ENCODE results near the gene KRT79. TPM values are rescaled to one million over a fixed set of nuclear protein-coding genes. Genes with fewer than 3 reads are reported as not detected.

KRT79 gene
- total and polyA plus RNA-seq, 2 of the 8 experiments (the other 6 are each of a cell fraction or from before 2014, with no cell fraction given): not detected

DNA sequence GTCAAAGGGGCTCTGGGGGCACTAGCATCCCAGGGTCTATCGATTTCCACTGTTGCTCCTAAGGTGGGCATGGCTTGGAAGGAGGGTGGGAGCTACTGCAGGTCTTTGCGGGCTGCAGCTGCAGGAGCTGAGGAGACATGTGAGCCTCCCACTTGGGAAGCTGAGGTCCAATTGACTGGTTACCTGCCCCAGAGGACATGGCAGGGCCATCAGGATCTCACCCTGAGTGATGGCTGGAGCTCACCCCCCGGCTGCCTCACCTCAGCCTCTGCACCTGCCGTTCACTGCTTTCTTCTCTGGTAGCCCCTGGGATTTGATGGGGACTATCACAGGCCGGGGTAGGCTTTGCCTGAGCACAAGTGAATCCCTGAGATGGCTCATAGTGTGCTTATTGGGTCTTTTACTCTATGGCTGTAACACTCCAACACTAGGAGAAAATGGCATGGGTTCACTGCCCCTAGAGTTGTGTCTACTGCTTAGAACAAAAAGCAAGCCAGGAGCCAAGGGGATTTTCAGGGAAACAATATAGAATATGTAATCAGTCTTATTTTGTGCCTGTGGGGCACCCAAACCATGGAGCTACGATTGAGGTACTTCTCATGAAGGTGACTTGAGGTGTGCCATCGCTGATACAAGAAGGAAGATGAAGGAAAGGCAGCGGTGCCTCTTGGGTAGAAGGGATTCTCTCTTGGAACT lies 17.0 kb downstream of the KRT79 start:
- ChIA-PET POLR2A (ENCODE audit: partially characterized antibody) (no interaction called here), CTCF (ENCODE audit: partially characterized antibody) (interaction anchor here (0.5 to 1.7 kb wide), 3 partner anchors 9 to 539 kb away, joined by 3 to 6 read pairs (median 4); no protein-coding TSS in a partner anchor)
- Histone ChIP-seq H3K36me3 (ENCODE audit: control insufficient read depth in 2 of 4, insufficient read depth in 4 of 4, low read length in 3 of 4) (no peaks in the 10 kb centered on the region), H2BK12ac (ENCODE audit: low read depth, low read length) (no peak overlapping the region), H3K4me3 (ENCODE audit: extremely low read depth in 1 of 4, insufficient read depth in 2 of 4, low read depth in 3 of 4, low read length in 4 of 4) (no peak overlapping the region), H3K79me2 (ENCODE audit: control insufficient read depth in 1 of 2, insufficient read depth in 2 of 2, low read length in 2 of 2) (no peaks in the 10 kb centered on the region), H3K56ac (replicated peaks; ENCODE audit: insufficient read length, low read depth, low read length) (no peak overlapping the region), H3K27me3 (replicated peaks in 1 of 4; ENCODE audit: control insufficient read depth in 3 of 4, extremely low read depth in 1 of 4, insufficient read depth in 3 of 4, low read length in 3 of 4) (no peaks in the 10 kb centered on the region), H2BK5ac (ENCODE audit: low read depth, low read length) (no peak overlapping the region), H3K4me1 (replicated peaks in 1 of 4; ENCODE audit: control insufficient read depth in 3 of 4, insufficient read depth in 4 of 4, low read length in 3 of 4) (no peaks in the 10 kb centered on the region), H2BK120ac (replicated peaks; ENCODE audit: low read depth, low read length) (no peak overlapping the region), H4K91ac (replicated peaks; ENCODE audit: insufficient read length, low read length) (no peak overlapping the region), H3K14ac (ENCODE audit: insufficient read length) (no peak overlapping the region), H4K8ac (ENCODE audit: extremely low read depth, insufficient read depth, low read length) (no peak overlapping the region), H2BK20ac (ENCODE audit: low read length) (no peak overlapping the region), H2BK15ac (ENCODE audit: low read length) (no peak overlapping the region), H3K79me1 (ENCODE audit: low read depth, low read length) (no peaks in the 10 kb centered on the region), H3K9ac (replicated peaks in 1 of 4; ENCODE audit: extremely low read depth in 1 of 4, low read depth in 3 of 4, low read length in 3 of 4) (no peak overlapping the region), H2AK5ac (ENCODE audit: low read depth, low read length) (no peak overlapping the region), H3K23ac (ENCODE audit: insufficient read length) (no peak overlapping the region), H3K27ac (ENCODE audit: low read depth, low read length) (no peak overlapping the region), H3K4me2 (ENCODE audit: insufficient read depth in 1 of 2, low read depth in 2 of 2, low read length in 2 of 2) (no peak overlapping the region), H2AFZ (ENCODE audit: low read length) (no peak overlapping the region), H3K9me3 (ENCODE audit: insufficient read depth in 2 of 2, low read depth in 1 of 2, low read length in 1 of 2) (no peaks in the 10 kb centered on the region), H4K5ac (ENCODE audit: insufficient read length, low read depth, low read length) (no peak overlapping the region), H3K4ac (replicated peaks; ENCODE audit: insufficient read length, low read depth, low read length) (no peak overlapping the region), H3K23me2 (ENCODE audit: low read depth, low read length) (no peaks in the 10 kb centered on the region), H3K18ac (ENCODE audit: extremely low read depth, low read length) (no peak overlapping the region), H4K20me1 (replicated peaks in 1 of 2; ENCODE audit: control insufficient read depth in 1 of 2, insufficient read depth in 2 of 2, low read length in 2 of 2) (no peaks in the 10 kb centered on the region)
- 90% methylated on average over 7 of the region's 8 CpGs; no CpG with 5 or more reads in 1 of the 2 experiments for whole genome bisulfite sequencing, 2 experiments (ENCODE audit: extremely low coverage in 1 of 2, insufficient coverage in 1 of 2, insufficient read length in 1 of 2, insufficient replicate concordance in 2 of 2, low coverage in 1 of 2, low lambda C conversion rate in 2 of 2, missing lambda C conversion rate in 1 of 2)
- FAIRE-seq (no peak), DNase-seq (ENCODE audit: low read depth in 1 of 2, low spot score in 2 of 2) (no peak)
- no peak for TF ChIP-seq ZNF274 (IDR thresholded peaks at IDR 0.05; ENCODE audit: borderline replicate concordance, extremely low read depth, low read length)

All from H1 (cell line).